ENCODE results near the gene GPR160.

- no peak for TF ChIP-seq CTCF (IDR thresholded peaks at IDR 0.05; ENCODE audit: insufficient read depth, low read depth, low read length)
- TF ChIP-seq EZH2 (IDR thresholded peaks at IDR 0.05; ENCODE audit: insufficient read depth, low read length), result no peak
Observed at GRCh38 chr3:170130532-170130931, 92.7 kb downstream of the GPR160 start.

All from astrocyte (in vitro differentiated cells and primary cell).